Measurements from ENCODE around the gene PHOX2A.
"Not testable (repeated sequence)": the region's sequence is repeated elsewhere in the genome, so short reads cannot be mapped to it uniquely, and the experiment has no call there.

PHOX2A gene

GRCh38 chr11:72244060-72244360 is at the start of gene PHOX2A:
Gene PHOX2A, minus strand, starts transcription at chr11:72244176. Its CDS starts 172 bp downstream, at chr11:72244004.
- no peak for FAIRE-seq

- no peak for FAIRE-seq
Measured at GRCh38 chr11:72293391-72293790, 49.4 kb upstream of the PHOX2A start.

GRCh38 chr11:72292106-72292785 is 48.3 kb upstream of the PHOX2A start:
- no peak for FAIRE-seq

- not testable (repeated sequence) for FAIRE-seq
Measured at GRCh38 chr11:72290741-72291140, 46.8 kb upstream of the PHOX2A start.

DNA sequence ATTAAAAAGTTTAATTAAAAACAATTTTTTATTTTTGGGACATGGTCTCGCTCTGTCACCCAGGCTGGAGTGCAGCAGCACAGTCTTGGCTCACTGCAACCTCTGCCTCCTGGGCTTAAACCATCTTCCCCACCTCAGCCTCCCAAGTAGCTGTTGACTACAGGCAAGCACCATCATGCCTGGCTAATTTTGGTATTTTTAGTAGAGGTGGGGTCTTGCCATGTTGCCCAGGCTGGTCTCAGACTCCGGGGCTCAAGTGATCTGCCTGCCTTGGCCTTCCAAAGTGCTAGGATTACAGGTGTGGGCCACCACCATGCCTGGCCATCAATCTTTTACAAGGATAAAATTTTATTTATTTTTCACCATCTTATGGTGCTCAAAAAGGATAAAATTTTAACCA is 43.3 kb upstream of the PHOX2A start:
- no peak for FAIRE-seq

DNA sequence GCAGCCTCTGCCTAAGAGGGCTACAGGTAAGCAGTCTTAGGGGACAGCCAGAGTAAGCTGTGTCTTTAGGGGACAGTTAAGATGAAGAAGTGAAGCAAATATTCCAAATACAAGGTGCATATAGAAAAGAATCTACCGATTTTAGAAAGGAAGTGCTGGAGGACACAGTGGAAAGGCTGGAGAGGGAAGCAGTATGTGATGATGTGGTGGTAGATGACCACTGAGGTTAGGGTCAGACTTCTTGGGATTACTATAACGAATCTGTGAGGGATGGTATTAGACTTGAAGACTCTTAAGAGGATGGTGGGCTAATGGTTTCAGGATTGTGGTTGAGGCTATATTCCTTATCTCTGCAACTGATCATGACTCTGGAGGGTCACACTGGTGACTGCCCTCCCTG is 40.0 kb upstream of the PHOX2A start:
- FAIRE-seq: no peak

DNA sequence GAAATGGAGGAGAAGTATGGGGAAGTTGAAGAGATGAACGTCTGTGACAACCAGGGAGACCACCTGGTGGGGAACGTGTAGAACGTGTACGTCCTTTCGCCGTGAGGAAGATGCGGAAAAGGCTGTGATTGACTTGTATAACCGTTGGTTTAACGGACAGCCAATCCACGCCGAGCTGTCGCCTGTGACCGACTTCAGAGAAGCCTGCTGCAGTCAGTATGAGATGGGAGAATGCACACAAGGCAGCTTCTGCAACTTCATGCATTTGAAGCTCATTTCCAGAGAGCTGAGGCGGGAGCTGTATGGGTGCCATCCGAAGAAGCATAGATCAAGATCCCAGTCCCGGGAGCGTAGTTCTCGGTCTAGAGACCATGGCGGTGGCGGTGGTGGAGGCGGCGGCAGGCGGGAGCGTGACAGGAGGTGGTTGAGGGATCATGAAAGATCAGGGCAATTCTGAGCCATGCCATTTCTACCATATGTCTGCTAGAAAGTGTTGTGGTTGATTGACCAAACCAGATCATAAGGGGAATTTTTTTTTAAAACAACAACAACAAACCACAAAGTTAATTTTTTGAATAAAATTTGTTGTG is 36.8 kb upstream of the PHOX2A start:
- no peak for FAIRE-seq

DNA sequence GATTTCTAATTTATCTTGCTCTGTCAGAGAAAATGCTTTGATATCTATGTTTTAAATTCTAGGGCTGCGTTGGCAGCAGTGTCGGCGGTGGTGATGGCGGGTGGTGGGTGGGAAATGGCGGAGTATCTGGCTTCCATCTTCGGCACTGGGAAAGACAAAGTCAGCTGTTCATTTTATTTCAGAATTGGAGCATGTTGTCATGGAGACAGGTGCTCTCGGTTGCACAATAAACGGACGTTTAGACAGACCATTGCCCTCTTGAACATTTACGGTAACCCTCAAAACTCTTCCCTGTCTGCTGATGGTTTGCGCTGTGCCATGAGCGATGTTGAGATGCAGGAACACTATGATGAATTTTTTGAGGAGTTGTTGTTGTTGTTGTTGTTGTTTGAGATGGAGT is 36.1 kb upstream of the PHOX2A start:
- no peak for FAIRE-seq

GRCh38 chr11:72278905-72279304 is 34.9 kb upstream of the PHOX2A start:
- no peak for FAIRE-seq

GRCh38 chr11:72274435-72274834 is 30.5 kb upstream of the PHOX2A start:
- no peak for FAIRE-seq

- no peak for FAIRE-seq
Measured at GRCh38 chr11:72271980-72272379, 28.0 kb upstream of the PHOX2A start.

DNA sequence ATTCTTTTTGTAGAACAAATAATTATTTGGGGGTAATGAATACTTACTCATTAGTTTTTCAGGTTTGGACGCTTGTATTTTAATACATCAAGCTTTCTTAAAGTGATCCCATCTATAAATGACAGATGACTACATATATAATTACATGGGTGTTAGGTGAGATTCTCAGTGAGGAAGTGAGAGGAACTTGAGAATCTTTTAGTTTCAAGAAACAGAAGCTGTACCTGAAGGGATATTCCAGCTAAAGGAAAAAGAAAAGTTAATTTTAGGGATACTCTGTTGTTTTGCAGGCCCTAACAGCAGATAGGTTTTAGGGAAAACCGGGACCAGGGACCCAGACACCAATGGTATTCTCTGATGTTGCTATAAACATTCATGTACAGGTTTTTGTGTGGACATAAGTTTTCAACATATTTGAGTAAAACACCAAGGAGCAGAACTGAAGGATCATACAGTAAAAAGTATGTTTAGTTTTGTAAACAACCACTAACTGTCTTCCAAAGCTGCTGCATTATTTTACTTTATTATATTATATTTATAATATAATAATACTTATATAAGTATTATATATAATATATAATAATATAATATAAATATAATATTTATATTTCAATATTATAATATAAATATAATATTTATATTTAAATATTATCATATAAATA is 24.1 kb upstream of the PHOX2A start:
- FAIRE-seq: peak; percentile 96

GRCh38 chr11:72266960-72267359 is 23.0 kb upstream of the PHOX2A start:
- not testable (repeated sequence) for FAIRE-seq

- FAIRE-seq: no peak
Measured at GRCh38 chr11:72265951-72266350, 22.0 kb upstream of the PHOX2A start.

GRCh38 chr11:72263361-72263760 is 19.4 kb upstream of the PHOX2A start:
- FAIRE-seq: no peak

DNA sequence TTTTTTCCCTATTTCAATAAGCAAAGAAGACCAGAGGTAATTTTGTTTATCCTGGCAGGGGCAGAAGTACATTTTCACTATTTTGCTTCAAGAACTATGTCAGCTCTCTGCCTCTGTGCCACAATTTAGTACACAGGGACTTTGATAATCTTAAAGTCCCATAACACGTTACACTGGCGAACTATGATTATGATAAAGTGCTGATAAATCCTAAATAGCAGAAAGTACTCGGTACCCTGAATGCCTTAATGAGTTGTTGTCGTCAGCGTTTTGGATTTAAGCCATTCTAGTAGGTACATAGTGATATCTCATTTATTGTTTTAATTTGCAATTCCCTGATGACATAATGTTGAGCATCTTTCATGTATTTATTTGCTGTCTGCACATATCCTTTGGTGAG is 16.6 kb upstream of the PHOX2A start:
- no peak for FAIRE-seq

GRCh38 chr11:72259490-72259889 is 15.5 kb upstream of the PHOX2A start:
- FAIRE-seq: no peak

GRCh38 chr11:72257570-72257969 is 13.6 kb upstream of the PHOX2A start:
- FAIRE-seq: no peak

DNA sequence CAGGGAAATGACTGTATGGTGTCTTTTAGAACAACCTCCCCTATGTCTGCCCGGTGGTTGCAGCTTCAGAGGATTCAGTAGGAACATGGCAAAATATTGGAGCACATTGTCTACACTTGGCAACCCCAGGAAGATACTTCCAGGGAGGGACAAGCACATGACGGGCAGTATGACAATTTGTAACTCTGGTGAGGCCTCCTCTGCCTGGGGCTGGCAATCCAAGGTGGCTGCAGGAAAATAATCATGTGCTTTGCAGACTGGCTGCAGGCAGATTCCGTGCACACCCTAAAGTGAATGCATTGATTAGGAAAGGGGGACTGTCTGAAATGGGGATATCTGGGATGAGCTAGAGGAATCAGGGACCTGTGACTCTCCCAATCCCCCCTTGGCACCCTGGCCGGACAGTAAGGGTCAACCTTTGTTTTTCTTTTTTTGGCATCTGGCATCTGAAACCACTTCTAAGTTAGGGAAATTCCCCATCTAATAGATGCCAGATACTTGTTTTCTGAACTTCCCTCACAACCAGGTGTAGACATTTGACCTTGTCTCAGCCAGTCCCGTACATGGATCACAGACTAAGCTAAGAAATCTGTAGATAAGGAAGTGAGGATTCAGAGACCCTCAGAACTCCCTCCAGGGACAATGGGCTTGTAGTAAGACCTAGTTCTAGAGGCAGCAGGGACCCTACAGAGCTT is 10.5 kb upstream of the PHOX2A start:
- FAIRE-seq: no peak

DNA sequence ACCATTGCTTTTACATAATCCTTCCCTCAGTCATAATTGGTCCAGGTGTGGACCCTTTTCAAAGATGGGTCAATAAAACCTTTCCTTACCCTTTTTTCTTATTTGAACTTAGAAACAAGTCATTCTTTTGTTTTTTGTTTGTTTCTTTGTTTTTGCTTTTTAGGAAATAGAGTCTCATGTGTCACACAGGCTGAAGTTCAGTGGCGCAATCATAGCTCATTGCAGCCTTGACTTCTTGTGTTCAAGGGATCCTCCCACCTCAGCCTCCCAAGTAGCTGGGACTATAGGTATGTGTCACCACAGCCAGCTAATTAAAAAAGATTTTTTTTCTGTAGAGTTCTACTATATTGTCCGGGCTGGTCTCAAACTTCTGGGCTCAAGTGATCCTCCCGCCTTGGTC is 9.4 kb upstream of the PHOX2A start:
- FAIRE-seq: no peak

GRCh38 chr11:72251614-72252013 is 7.6 kb upstream of the PHOX2A start:
- no peak for FAIRE-seq

DNA sequence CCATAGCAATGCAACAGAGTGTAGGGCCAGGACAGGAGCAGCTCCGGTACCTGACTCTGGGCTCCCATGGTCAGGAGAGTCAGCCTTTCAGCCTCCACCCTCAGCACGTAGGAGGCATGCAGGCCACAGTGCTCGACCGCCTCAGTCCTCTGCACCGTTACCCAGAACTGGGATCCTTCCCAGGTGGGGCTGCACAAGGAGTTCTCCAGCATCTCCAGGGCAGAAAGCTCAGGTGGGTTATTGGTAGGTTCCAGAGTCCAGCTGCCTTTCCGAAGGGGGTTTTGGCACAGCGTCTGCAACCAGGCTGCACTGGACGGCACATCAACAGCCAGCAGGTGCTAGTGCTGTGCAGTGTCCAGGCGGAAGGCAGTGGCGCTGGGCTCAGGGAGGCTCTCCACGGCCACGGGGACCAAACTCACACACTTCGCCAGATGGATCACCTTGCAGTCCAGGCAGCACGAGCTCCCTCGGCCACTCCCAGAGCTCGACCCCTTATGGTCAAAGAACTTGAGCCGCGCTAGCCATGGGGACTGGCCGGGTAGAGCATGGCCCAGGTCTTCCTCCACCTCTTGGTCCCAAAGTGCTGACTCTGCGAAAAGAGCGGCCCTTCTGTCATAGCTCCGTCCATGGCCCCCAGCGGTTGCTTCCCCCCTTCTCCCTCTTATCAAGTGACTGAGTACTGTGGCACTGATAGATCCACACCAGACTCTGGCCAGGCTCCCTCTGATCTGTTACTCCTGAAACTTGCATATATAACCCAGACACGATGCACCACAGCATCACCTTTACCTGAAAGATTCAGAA is 6.9 kb upstream of the PHOX2A start:
- FAIRE-seq: no peak

- no peak for FAIRE-seq
Measured at GRCh38 chr11:72249961-72250360, 6.0 kb upstream of the PHOX2A start.
